ENCODE data around the gene SCN3A.

DNA sequence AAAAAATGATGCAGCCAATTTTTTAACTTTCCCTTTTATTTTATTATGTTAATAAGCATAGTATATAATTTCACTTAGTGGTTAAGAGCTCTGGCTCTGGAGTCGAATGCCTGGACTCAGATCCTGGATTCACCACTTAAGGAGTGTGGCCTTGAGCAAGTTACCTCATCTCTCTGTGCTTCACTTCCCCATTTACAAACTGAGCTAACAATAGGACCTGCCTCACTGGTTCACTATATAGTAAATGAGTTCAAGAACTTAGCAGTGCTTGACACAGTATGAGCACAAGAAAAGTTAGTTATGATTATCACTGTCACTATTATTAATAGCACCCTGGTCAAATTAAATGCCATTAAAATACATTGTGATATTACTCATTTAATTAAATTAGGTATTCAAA lies 30.6 kb downstream of the SCN3A start:
- TF ChIP-seq POLR2A (IDR thresholded peaks at IDR 0.05; ENCODE audit: low read depth, low read length) (no peak), POLR2AphosphoS5 (IDR thresholded peaks at IDR 0.05; ENCODE audit: low read depth, low read length) (no peak), TAF1 (IDR thresholded peaks at IDR 0.05; ENCODE audit: borderline replicate concordance, low read depth, low read length) (no peak)
